ENCODE measurements around the gene UBE2R2. TPM values are rescaled to one million over a fixed set of nuclear protein-coding genes. Genes with fewer than 3 reads are reported as not detected.

UBE2R2 gene
- total and polyA plus RNA-seq, 2 of the 4 experiments (the other 2 are of a cell fraction), result 12.7 to 24.8 TPM

- Histone ChIP-seq H2AK9ac (replicated peaks; ENCODE audit: low read depth, low read length, poor library complexity) (no peak overlapping the region), H3K9me3 (ENCODE audit: control insufficient read depth, insufficient read depth, low read length) (peaks cover 6% of the 10 kb centered on the region), H3K4ac (ENCODE audit: low read depth, low read length) (no peak overlapping the region), H3K18ac (ENCODE audit: low read depth, low read length) (no peak overlapping the region), H4K91ac (ENCODE audit: insufficient read depth, low read depth, low read length) (no peak overlapping the region), H2BK20ac (ENCODE audit: low read depth, low read length) (no peak overlapping the region), H4K20me1 (ENCODE audit: insufficient read depth, low read length) (no peaks in the 10 kb centered on the region), H3K36me3 (ENCODE audit: control insufficient read depth, insufficient read depth, low read length) (no peaks in the 10 kb centered on the region), H4K8ac (ENCODE audit: low read depth in 2 of 2, low read length in 2 of 2) (no peak overlapping the region), H3K14ac (replicated peaks; ENCODE audit: low read depth, low read length) (no peak overlapping the region), H4K5ac (ENCODE audit: low read depth, low read length) (no peak overlapping the region), H3K27me3 (ENCODE audit: control insufficient read depth, insufficient read depth, low read length) (peaks cover 17% of the 10 kb centered on the region), H3K9me1 (ENCODE audit: insufficient read depth, low read length) (peaks cover 4% of the 10 kb centered on the region), H3K4me2 (ENCODE audit: low read depth, low read length) (no peak overlapping the region), H3K4me3 (ENCODE audit: insufficient read depth, low read depth, low read length) (no peak overlapping the region), H2AFZ (replicated peaks; ENCODE audit: low read length, poor library complexity) (no peak overlapping the region), H2BK120ac (ENCODE audit: low read depth, low read length) (no peak overlapping the region), H3K79me1 (ENCODE audit: low read depth in 1 of 2, low read length in 2 of 2) (no peaks in the 10 kb centered on the region), H3K27ac (ENCODE audit: insufficient read depth, low read length) (no peak overlapping the region), H3K9ac (ENCODE audit: low read depth, low read length) (no peak overlapping the region), H2BK15ac (ENCODE audit: low read depth, low read length) (no peak overlapping the region), H2AK5ac (ENCODE audit: low read depth, low read length) (no peak overlapping the region), H2BK5ac (ENCODE audit: low read depth, low read length, poor library complexity, severe bottlenecking) (no peak overlapping the region), H3K23ac (ENCODE audit: low read depth, low read length) (no peak overlapping the region), H3K56ac (ENCODE audit: extremely low read depth, insufficient read depth, low read length) (no peak overlapping the region), H3K4me1 (ENCODE audit: control insufficient read depth, insufficient read depth, low read length) (no peaks in the 10 kb centered on the region)
- no TSS peak for BruUV-seq (replicated peaks)
- ChIA-PET CTCF (no interaction called here), POLR2A (ENCODE audit: unreplicated experiment) (no interaction called here)
- no peak for TF ChIP-seq MAZ (IDR thresholded peaks at IDR 0.05; ENCODE audit: borderline replicate concordance, low read depth, low read length)
- no peak for TF ChIP-seq CHD1 (IDR thresholded peaks at IDR 0.05; ENCODE audit: low read depth, low read length)
- TF ChIP-seq SMC3 (IDR thresholded peaks at IDR 0.05; ENCODE audit: low read depth, low read length), result no peak
- TF ChIP-seq MAFK (IDR thresholded peaks at IDR 0.05; ENCODE audit: low read depth, low read length), result no peak
- no peak for TF ChIP-seq CTCF (conservative IDR thresholded peaks at IDR 0.05; ENCODE audit: low read depth, low read length)
- TF ChIP-seq BHLHE40 (IDR thresholded peaks at IDR 0.05; ENCODE audit: low read depth, low read length), result no peak
- no peak for TF ChIP-seq FOS (IDR thresholded peaks at IDR 0.05; ENCODE audit: low read depth, low read length)
- no peak for TF ChIP-seq RFX5 (IDR thresholded peaks at IDR 0.05; ENCODE audit: low read depth, low read length)
- no peak for TF ChIP-seq RAD21 (IDR thresholded peaks at IDR 0.05; ENCODE audit: low read length)
- TF ChIP-seq MXI1 (IDR thresholded peaks at IDR 0.05; ENCODE audit: borderline replicate concordance, low read depth, low read length), result no peak
- no peak for TF ChIP-seq RCOR1 (IDR thresholded peaks at IDR 0.05; ENCODE audit: insufficient replicate concordance, low read length)
- TF ChIP-seq ELK1 (IDR thresholded peaks at IDR 0.05; ENCODE audit: borderline replicate concordance, low read depth, low read length), result no peak
- no peak for TF ChIP-seq NFE2L2 (IDR thresholded peaks at IDR 0.05; ENCODE audit: low read depth, low read length)
- intact Hi-C loops (cut with micrococcal nuclease) (no loop called here), dilution Hi-C loops (cut with HindIII; ENCODE audit: low sequenced_read_pairs, unreplicated experiment) (no loop called here), in situ Hi-C loops (cut with MboI; ENCODE audit: low sequenced_read_pairs) (no loop called here)
- no peak for DNase-seq
- no peak for ATAC-seq (ENCODE audit: low read depth)
- 58% methylated on average over 4 of the region's 9 CpGs; no CpG with 5 or more reads in 1 of the 2 experiments for WGBS, 2 experiments (ENCODE audit: extremely low coverage in 2 of 2, insufficient read length in 1 of 2)
These were observed 16.8 kb upstream of the UBE2R2 start for GRCh38 chr9:33799928-33800704.
